ENCODE measurements around the gene FOXK1.
"Not testable (repeated sequence)": the region's sequence is repeated elsewhere in the genome, so short reads cannot be mapped to it uniquely, and the experiment has no call there.

The FOXK1 gene

GRCh38 chr7:4667776-4668509 is 14.2 kb upstream of the FOXK1 start:
- DNase-seq (ENCODE audit: low read depth in 2 of 2): no peak

- DNase-seq (ENCODE audit: low read depth in 2 of 2): no peak
These were observed 13.6 kb upstream of the FOXK1 start for GRCh38 chr7:4668510-4668847.

- no peak for DNase-seq (ENCODE audit: low read depth in 2 of 2)
These were observed 11.3 kb upstream of the FOXK1 start for GRCh38 chr7:4670791-4671190.

GRCh38 chr7:4675771-4676367 is 6.2 kb upstream of the FOXK1 start:
- no peak for DNase-seq (ENCODE audit: low read depth in 2 of 2)

GRCh38 chr7:4677518-4677917 is 4.6 kb upstream of the FOXK1 start:
- not testable (repeated sequence) for DNase-seq (ENCODE audit: low read depth in 2 of 2)

- DNase-seq (ENCODE audit: low read depth in 2 of 2): no peak
These were observed 760 bp upstream of the FOXK1 start for GRCh38 chr7:4681218-4681851.

- DNase-seq (ENCODE audit: low read depth in 2 of 2): no peak
These were observed 537 bp downstream of the FOXK1 start for GRCh38 chr7:4682621-4683042.

- DNase-seq (ENCODE audit: low read depth in 2 of 2): peak in 1 of 2 donors; percentile 5
These were observed 1.2 kb downstream of the FOXK1 start for GRCh38 chr7:4683043-4683883.

GRCh38 chr7:4683884-4684565 is 1.9 kb downstream of the FOXK1 start:
- peak; percentile 25 to 29 for DNase-seq (ENCODE audit: low read depth in 2 of 2)

- DNase-seq (ENCODE audit: low read depth in 2 of 2): no peak
These were observed 2.8 kb downstream of the FOXK1 start for GRCh38 chr7:4684846-4685245.

GRCh38 chr7:4685676-4686075 is 3.6 kb downstream of the FOXK1 start:
- not testable (repeated sequence) for DNase-seq (ENCODE audit: low read depth in 2 of 2)

GRCh38 chr7:4687956-4688355 is 5.9 kb downstream of the FOXK1 start:
- DNase-seq (ENCODE audit: low read depth in 2 of 2): no peak

- DNase-seq (ENCODE audit: low read depth in 2 of 2): no peak
These were observed 7.1 kb downstream of the FOXK1 start for GRCh38 chr7:4689151-4689550.

GRCh38 chr7:4689668-4690067 is 7.6 kb downstream of the FOXK1 start:
- no peak for DNase-seq (ENCODE audit: low read depth in 2 of 2)

GRCh38 chr7:4690953-4691856 is 9.1 kb downstream of the FOXK1 start:
- no peak for DNase-seq (ENCODE audit: low read depth in 2 of 2)

GRCh38 chr7:4692055-4692454 is 10.0 kb downstream of the FOXK1 start:
- DNase-seq (ENCODE audit: low read depth in 2 of 2): no peak

- DNase-seq (ENCODE audit: low read depth in 2 of 2): not testable (repeated sequence)
These were observed 10.5 kb downstream of the FOXK1 start for GRCh38 chr7:4692622-4693021.

- DNase-seq (ENCODE audit: low read depth in 2 of 2): no peak
These were observed 11.1 kb downstream of the FOXK1 start for GRCh38 chr7:4693152-4693551.

GRCh38 chr7:4693749-4694148 is 11.7 kb downstream of the FOXK1 start:
- DNase-seq (ENCODE audit: low read depth in 2 of 2): no peak

- DNase-seq (ENCODE audit: low read depth in 2 of 2): no peak
These were observed 12.2 kb downstream of the FOXK1 start for GRCh38 chr7:4694305-4694704.
